HEK293T (cell line): ENCODE measurements around the gene OLA1.

Experiments used
- ARNT ChIP-seq: fragments of 450-650 bp; IDR thresholded peaks from 2 replicates; pipeline ENCODE4 v1.6.1; 2017; ENCODE audit warnings: mild to moderate bottlenecking
- BHLHE40 ChIP-seq: fragments of 450-650 bp; IDR thresholded peaks from 2 replicates; pipeline ENCODE4 v1.6.1; 2016; ENCODE audit warnings: mild to moderate bottlenecking, moderate library complexity, borderline replicate concordance
- CTBP1 ChIP-seq: fragments of 450-650 bp; IDR thresholded peaks from 2 replicates; pipeline ENCODE4 v1.6.1; 2016; ENCODE audit warnings: borderline replicate concordance
- ELF4 ChIP-seq: fragments of 450-650 bp; IDR thresholded peaks from 2 replicates; pipeline ENCODE4 v1.6.1; 2017; ENCODE audit warnings: antibody characterized with exemption
- FOXA1 ChIP-seq: fragments of 450-650 bp; IDR thresholded peaks from 2 replicates; pipeline ENCODE4 v1.6.1; 2016; ENCODE audit warnings: mild to moderate bottlenecking
- FOXK2 ChIP-seq: fragments of 450-650 bp; IDR thresholded peaks from 2 replicates; pipeline ENCODE4 v1.6.1; 2016; ENCODE audit warnings: mild to moderate bottlenecking
- FOXM1 ChIP-seq: fragments of 450-650 bp; IDR thresholded peaks from 2 replicates; pipeline ENCODE4 v1.6.1; 2017; ENCODE audit warnings: mild to moderate bottlenecking, borderline replicate concordance
- HDGF ChIP-seq: fragments of 450-650 bp; IDR thresholded peaks from 2 replicates; pipeline ENCODE4 v1.6.1; 2017; ENCODE audit warnings: antibody characterized with exemption, borderline replicate concordance
- PKNOX1 ChIP-seq: fragments of 450-650 bp; IDR thresholded peaks from 2 replicates; pipeline ENCODE4 v1.6.1; 2016
- SP1 ChIP-seq: fragments of 450-650 bp; IDR thresholded peaks from 2 replicates; pipeline ENCODE4 v1.6.1; 2017
- SUZ12 ChIP-seq: fragments of 450-650 bp; IDR thresholded peaks from 2 replicates; pipeline ENCODE4 v1.6.1; 2016; ENCODE audit warnings: mild to moderate bottlenecking
- TARDBP ChIP-seq: fragments of 450-650 bp; IDR thresholded peaks from 2 replicates; pipeline ENCODE4 v1.6.1; 2016
- ZNF384 ChIP-seq: fragments of 450-650 bp; IDR thresholded peaks from 2 replicates; pipeline ENCODE4 v1.6.1; 2016

- TF ChIP-seq ZNF384 (no peak), SUZ12 (no peak), SP1 (no peak), FOXK2 (no peak), BHLHE40 (no peak), FOXM1 (no peak), TARDBP (no peak), ELF4 (no peak), PKNOX1 (no peak), FOXA1 (no peak), HDGF (no peak), CTBP1 (no peak), ARNT (no peak)
These were observed 99.5 kb downstream of the OLA1 start for GRCh38 chr2:174148833-174149232.
